Measurements from ENCODE around the gene INSIG2.

The INSIG2 gene

GRCh38 chr2:118146315-118147283, 58.3 kb downstream of the INSIG2 start:
- Histone ChIP-seq H3K27me3 (replicated peaks; ENCODE audit: control insufficient read depth, insufficient read depth, low read length, poor library complexity, severe bottlenecking) (peaks cover 3% of the 10 kb centered on the region), H3K4me1 (ENCODE audit: control insufficient read depth, insufficient read depth, low read length, poor library complexity, severe bottlenecking) (no peaks in the 10 kb centered on the region), H3K9me3 (ENCODE audit: control insufficient read depth, low read length) (no peaks in the 10 kb centered on the region), H3K27ac (ENCODE audit: insufficient read depth, low read length, poor library complexity, severe bottlenecking) (no peak overlapping the region), H3K36me3 (ENCODE audit: control insufficient read depth, insufficient read depth, low read length) (no peaks in the 10 kb centered on the region), H3K4me3 (ENCODE audit: insufficient read depth, low read depth, low read length, poor library complexity, severe bottlenecking) (no peak overlapping the region)
- no peak for DNase-seq

DNA sequence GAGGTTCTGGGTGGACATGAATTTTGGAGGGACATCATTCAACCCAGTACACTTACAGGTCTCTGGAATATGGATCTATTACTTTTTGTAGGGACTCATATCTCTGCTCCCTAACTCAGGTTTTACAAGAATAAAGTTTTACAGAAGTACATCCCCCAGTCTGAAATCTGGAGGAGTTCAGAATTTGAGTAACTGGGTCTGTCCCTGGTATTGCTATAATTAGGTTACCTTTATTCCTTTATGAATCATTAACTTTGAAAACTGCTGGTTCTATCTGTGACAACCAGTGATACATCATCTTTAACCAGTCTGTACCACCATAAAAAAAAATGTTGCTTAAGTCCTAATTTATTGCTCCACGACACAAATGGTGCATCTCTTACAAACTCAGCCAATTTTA, 59.9 kb downstream of the INSIG2 start:
- Histone ChIP-seq H3K9me3 (ENCODE audit: control insufficient read depth, low read length) (no peaks in the 10 kb centered on the region), H3K27me3 (replicated peaks; ENCODE audit: control insufficient read depth, insufficient read depth, low read length, poor library complexity, severe bottlenecking) (peaks cover 3% of the 10 kb centered on the region), H3K4me3 (ENCODE audit: insufficient read depth, low read depth, low read length, poor library complexity, severe bottlenecking) (no peak overlapping the region), H3K4me1 (ENCODE audit: control insufficient read depth, insufficient read depth, low read length, poor library complexity, severe bottlenecking) (no peaks in the 10 kb centered on the region), H3K36me3 (ENCODE audit: control insufficient read depth, insufficient read depth, low read length) (no peaks in the 10 kb centered on the region), H3K27ac (ENCODE audit: insufficient read depth, low read length, poor library complexity, severe bottlenecking) (no peak overlapping the region)
- DNase-seq = no peak

GRCh38 chr2:118148809-118149208, 60.5 kb downstream of the INSIG2 start:
- H3K9me3 ChIP-seq (ENCODE audit: control insufficient read depth, low read length) = no peaks in the 10 kb centered on the region

DNA sequence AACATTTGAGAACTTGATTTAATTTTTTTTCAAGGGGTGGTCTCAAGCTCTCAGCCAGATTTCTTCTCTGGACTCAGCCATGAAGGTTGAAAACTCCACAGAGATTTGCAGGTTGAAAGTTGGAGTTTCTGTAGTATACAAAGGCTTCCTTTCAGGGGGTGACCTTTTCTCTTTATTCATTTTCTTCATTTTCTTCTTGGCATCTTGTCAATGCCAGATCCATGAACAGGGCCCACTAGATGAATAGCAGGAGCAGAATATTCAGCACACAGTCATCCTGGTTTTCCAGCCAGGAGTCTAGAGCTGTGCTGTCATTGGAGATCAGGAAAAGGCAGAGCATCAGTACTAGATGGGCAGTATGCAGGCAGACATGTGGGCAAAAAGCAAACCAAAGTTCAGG, 62.0 kb downstream of the INSIG2 start:
- H3K4me1 ChIP-seq (ENCODE audit: control insufficient read depth, insufficient read depth, low read length, poor library complexity, severe bottlenecking) = no peaks in the 10 kb centered on the region
- no peak overlapping the region for H3K4me3 ChIP-seq (ENCODE audit: insufficient read depth, low read depth, low read length, poor library complexity, severe bottlenecking)
- no peaks in the 10 kb centered on the region for H3K27me3 ChIP-seq (replicated peaks; ENCODE audit: control insufficient read depth, insufficient read depth, low read length, poor library complexity, severe bottlenecking)
- DNase-seq = no peak
- H3K27ac ChIP-seq (ENCODE audit: insufficient read depth, low read length, poor library complexity, severe bottlenecking) = no peak overlapping the region
- no peaks in the 10 kb centered on the region for H3K9me3 ChIP-seq (ENCODE audit: control insufficient read depth, low read length)
- no peaks in the 10 kb centered on the region for H3K36me3 ChIP-seq (ENCODE audit: control insufficient read depth, insufficient read depth, low read length)

More at GRCh38 chr2:118148809-118149208, 60.5 kb downstream of the INSIG2 start:
- no peak overlapping the region for H3K27ac ChIP-seq (ENCODE audit: insufficient read depth, low read length, poor library complexity, severe bottlenecking)
- no peaks in the 10 kb centered on the region for H3K4me1 ChIP-seq (ENCODE audit: control insufficient read depth, insufficient read depth, low read length, poor library complexity, severe bottlenecking)
- no peak overlapping the region for H3K4me3 ChIP-seq (ENCODE audit: insufficient read depth, low read depth, low read length, poor library complexity, severe bottlenecking)
- DNase-seq = no peak
- peaks cover 3% of the 10 kb centered on the region for H3K27me3 ChIP-seq (replicated peaks; ENCODE audit: control insufficient read depth, insufficient read depth, low read length, poor library complexity, severe bottlenecking)
- no peaks in the 10 kb centered on the region for H3K36me3 ChIP-seq (ENCODE audit: control insufficient read depth, insufficient read depth, low read length)

- H3K36me3 ChIP-seq (ENCODE audit: control insufficient read depth, insufficient read depth, low read length) = no peaks in the 10 kb centered on the region
- no peaks in the 10 kb centered on the region for H3K27me3 ChIP-seq (replicated peaks; ENCODE audit: control insufficient read depth, insufficient read depth, low read length, poor library complexity, severe bottlenecking)
- no peak overlapping the region for H3K27ac ChIP-seq (ENCODE audit: insufficient read depth, low read length, poor library complexity, severe bottlenecking)
- no peak overlapping the region for H3K4me3 ChIP-seq (ENCODE audit: insufficient read depth, low read depth, low read length, poor library complexity, severe bottlenecking)
- H3K4me1 ChIP-seq (ENCODE audit: control insufficient read depth, insufficient read depth, low read length, poor library complexity, severe bottlenecking) = no peaks in the 10 kb centered on the region
- H3K9me3 ChIP-seq (ENCODE audit: control insufficient read depth, low read length) = no peaks in the 10 kb centered on the region
- DNase-seq = no peak
Observed at GRCh38 chr2:118151831-118152230, 63.6 kb downstream of the INSIG2 start.

DNA sequence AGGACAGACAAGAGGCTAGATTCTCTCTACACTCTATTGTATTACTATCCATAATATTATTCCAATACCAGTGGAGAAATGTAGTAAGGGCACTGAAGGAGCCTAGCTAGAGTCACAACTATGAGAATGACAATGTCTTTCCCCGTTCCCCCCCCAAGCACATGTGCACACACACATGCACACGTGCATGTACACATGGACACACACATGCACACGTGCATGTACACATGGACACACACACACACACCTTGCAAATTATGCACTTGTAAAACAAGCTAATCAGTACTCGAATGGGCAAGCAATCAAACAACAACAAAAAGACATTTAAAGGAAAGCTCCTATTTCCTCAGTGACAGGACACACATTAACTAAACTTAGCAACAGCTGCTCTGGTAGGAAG, 65.2 kb downstream of the INSIG2 start:
- no peak overlapping the region for H3K27ac ChIP-seq (ENCODE audit: insufficient read depth, low read length, poor library complexity, severe bottlenecking)
- H3K9me3 ChIP-seq (ENCODE audit: control insufficient read depth, low read length) = no peaks in the 10 kb centered on the region
- H3K36me3 ChIP-seq (ENCODE audit: control insufficient read depth, insufficient read depth, low read length) = no peaks in the 10 kb centered on the region
- no peaks in the 10 kb centered on the region for H3K4me1 ChIP-seq (ENCODE audit: control insufficient read depth, insufficient read depth, low read length, poor library complexity, severe bottlenecking)
- H3K27me3 ChIP-seq (replicated peaks; ENCODE audit: control insufficient read depth, insufficient read depth, low read length, poor library complexity, severe bottlenecking) = no peaks in the 10 kb centered on the region
- H3K4me3 ChIP-seq (ENCODE audit: insufficient read depth, low read depth, low read length, poor library complexity, severe bottlenecking) = no peak overlapping the region
- no peak for DNase-seq

GRCh38 chr2:118154176-118154575, 65.9 kb downstream of the INSIG2 start:
- no peaks in the 10 kb centered on the region for H3K27me3 ChIP-seq (replicated peaks; ENCODE audit: control insufficient read depth, insufficient read depth, low read length, poor library complexity, severe bottlenecking)
- DNase-seq = no peak
- H3K27ac ChIP-seq (ENCODE audit: insufficient read depth, low read length, poor library complexity, severe bottlenecking) = no peak overlapping the region
- H3K36me3 ChIP-seq (ENCODE audit: control insufficient read depth, insufficient read depth, low read length) = no peaks in the 10 kb centered on the region
- no peak overlapping the region for H3K4me3 ChIP-seq (ENCODE audit: insufficient read depth, low read depth, low read length, poor library complexity, severe bottlenecking)
- H3K4me1 ChIP-seq (ENCODE audit: control insufficient read depth, insufficient read depth, low read length, poor library complexity, severe bottlenecking) = no peaks in the 10 kb centered on the region
- H3K9me3 ChIP-seq (ENCODE audit: control insufficient read depth, low read length) = no peaks in the 10 kb centered on the region
